HUDEP-2 (cell line): ENCODE measurements around the gene FAM237B.

Experiments
- DNase-seq, 76 experiments: peaks; one replicate each; lab custom pipeline; 2025; ENCODE audit not compliant: unreplicated experiment in 76 of 76; lab: John Stamatoyannopoulos, UW

FAM237B gene

DNA sequence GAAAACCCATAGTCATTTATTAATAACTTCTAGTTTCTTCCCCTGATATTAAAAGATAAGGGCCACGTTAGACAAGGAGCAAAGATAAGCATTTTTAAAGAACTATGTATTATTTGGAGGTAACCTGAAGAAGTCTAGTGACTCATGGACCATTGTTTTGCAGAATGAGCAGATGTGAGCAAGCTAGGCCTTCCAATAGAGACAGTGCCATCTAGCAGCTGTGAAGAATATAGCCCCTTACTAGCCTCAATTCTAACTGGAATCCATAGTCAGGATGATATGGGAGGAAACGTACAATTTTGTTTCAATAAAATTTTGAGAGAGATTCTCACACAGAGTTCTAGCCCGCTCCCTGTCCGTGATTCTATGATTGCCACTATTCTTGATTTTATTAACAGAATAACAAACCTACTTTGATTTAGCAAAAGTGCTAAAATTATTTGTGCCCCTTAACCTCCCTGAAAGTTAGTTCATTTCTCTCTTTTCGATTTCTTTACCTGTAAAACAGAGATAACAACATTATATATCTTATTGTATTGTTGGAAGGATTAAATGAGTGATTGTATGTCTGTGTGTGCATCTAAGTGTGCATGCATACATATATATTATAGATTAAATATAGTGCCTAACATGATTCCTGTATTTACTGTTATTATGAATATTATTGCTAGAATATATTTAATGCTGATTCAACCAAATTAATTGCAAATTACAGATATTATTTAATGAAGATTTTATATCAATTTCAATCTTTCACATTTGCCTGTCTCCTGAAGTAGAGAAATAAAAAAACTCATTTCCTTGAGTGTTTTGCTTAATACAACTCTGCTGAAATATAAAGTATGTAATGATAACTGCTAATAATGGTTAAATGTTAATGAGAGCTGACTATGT lies 22.7 kb downstream of the FAM237B start:
- peak in 6 of 76 experiments; percentile 3 to 26 (median 14) for DNase-seq

DNA sequence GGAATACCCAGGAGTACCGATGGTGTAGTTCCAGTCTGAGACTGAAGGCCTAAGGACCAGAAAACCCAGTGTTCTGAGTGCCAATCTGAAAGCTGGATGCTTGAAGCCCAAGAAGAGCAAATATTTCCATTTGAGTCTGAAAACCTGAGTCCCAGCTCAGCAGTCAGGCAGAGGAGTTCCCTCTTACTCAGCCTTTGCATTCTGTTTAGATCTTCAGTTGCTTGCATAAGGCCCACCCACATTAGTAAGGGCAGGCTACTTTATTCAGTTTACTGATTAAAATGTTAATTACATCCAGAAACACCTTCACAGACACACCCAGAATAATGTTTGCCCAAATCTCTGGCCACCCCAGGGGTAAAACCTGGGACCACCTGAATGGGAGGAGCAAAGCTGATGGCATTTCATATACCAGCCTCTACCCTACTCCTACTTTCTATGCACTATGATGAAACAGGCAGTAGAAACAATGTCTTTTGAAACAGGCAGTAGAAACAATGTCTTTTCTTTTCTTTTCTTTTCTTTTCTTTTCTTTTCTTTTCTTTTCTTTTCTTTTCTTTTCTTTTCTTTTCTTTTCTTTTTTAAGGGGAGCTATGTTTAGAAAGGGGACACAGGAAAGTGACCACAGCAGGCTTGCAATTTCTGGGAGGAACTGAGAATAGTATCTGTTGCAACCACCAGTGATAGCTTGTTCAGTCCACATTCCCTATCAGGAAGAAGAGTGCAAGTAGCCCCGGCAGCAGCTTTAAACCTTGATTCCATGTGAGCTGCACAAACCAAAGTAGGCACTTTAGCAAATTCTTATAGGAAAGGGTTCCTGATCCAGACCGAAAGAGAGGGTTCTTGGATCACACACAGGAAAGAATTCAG lies 30.6 kb downstream of the FAM237B start:
- no peak for DNase-seq

DNA sequence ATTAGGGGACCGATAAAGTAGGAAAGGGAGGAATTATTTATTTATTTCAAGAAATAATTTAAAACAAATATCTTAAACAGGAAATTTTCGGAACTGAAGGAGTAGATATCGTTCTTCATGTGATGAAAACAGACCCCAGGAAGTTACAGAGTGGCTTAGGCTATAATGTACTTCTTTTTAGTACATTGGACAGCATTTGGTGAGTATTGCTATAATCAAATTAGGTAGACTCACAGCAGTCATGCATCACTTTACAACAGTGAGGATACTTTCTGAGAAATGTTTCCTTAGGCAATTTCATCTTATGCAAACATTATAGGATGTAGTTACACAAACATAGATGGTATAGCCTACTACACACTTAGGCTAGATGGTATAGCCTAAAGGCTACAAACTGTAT lies 33.0 kb downstream of the FAM237B start:
- no peak for DNase-seq

GRCh38 chr7:90276033-90276728 lies 44.9 kb downstream of the FAM237B start:
- no peak for DNase-seq

GRCh38 chr7:90274161-90274560 lies 46.9 kb downstream of the FAM237B start:
- no peak for DNase-seq

DNA sequence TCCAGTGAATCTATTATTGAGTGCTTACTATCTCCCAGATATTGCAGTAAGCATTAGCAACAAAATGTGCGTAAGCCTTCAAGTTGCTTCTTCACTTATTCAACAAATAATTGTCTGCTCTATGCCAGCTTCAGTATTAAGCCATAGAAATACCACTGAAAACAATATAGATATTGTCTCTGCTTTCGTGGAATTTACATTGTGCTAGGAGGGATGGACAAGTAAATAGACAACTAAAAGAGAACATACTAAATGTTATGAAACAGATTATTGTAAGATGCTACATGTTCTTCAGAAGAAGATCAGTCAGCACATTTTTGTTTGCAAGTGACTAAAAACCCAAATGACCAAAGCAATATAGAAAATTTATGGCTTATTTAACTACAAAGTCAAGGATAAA lies 48.9 kb downstream of the FAM237B start:
- DNase-seq: no peak

- no peak for DNase-seq
Measured at GRCh38 chr7:90271753-90272152, 49.4 kb downstream of the FAM237B start.

- no peak for DNase-seq
Measured at GRCh38 chr7:90270431-90271178, 50.5 kb downstream of the FAM237B start.

DNA sequence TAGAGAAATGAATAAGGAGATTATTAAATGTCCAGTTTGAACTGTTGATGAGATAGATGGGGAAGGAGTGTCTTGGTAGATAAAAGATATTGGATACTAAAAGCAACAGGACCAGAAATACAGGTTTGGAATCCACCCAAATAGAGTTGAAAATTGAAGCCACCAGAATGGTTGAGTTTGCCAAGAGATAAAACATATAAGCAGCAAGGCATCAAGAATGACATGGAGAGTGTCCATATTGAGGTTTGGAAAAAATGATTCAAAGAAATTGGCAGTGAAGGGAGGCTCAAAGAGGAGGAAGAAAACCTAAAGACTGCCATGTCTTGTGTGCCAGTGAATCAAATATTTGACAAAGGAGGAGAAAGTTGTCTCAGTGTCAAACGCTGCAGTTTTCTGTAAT lies 51.9 kb downstream of the FAM237B start:
- no peak for DNase-seq

DNA sequence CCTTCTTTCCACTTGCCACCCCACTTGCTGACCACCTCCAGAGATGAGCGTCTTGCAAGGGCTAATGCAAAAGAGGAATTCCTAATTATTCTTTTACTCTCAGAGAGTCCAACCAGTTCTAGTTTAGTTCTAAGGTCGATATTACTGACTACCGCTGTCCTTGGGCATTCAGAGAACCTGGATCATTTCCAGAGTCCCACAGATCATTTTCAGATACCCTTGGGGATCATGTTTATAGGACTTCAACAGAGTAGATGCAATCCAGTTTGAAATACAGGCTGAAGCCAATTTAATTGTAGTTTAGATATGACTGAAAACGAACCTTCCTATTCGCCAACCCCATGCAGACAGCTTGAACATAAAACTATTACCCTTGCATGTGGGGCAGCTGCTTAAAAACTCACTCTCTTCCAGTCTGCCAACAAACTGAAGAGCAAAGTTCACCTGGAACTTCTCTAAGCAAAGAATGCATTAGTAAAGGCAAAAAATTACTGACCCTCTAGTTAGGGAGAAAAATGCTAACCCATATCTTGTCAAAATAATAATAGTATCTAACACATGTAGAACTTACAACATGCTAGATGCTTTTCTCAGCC lies 53.7 kb downstream of the FAM237B start:
- DNase-seq: no peak

DNA sequence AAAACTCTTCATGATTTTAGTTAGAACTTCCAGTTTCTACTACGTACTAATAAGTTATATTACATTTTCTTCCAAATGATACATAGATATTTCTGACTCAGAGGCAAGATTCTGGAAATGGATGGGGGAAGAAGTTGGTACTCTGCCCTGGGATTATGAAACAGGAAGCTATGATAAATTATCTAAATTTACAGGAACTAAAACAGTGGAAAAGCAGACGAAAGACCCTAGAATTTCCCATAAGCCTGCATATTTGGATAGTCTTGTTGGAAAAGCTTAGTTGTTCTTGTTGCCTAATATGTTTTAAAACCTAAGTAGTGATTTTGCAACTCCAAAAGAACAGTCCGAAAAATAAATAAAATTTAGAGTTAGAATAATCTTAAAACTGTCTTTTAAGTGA lies 54.3 kb downstream of the FAM237B start:
- no peak for DNase-seq
